ENCODE data around the gene CPHXL. TPM values are rescaled to one million over a fixed set of nuclear protein-coding genes. Genes with fewer than 3 reads are reported as not detected.
A peak's percentile ranks its signal among the peaks of the same experiment; 100 is the strongest.

CPHXL gene
- polyA plus RNA-seq, 1 of the 3 experiments (the other 2 are of a cell fraction): not detected

GRCh38 chr16:75697571-75697970 is 28.7 kb downstream of the CPHXL start:
- no peaks in the 10 kb centered on the region for H3K4me1 ChIP-seq (ENCODE audit: control insufficient read depth in 1 of 2, insufficient read depth in 2 of 2, low read depth in 1 of 2, low read length in 1 of 2)
- no peak overlapping the region for H3K9ac ChIP-seq
- H3F3A ChIP-seq (replicated peaks; ENCODE audit: insufficient read depth): no peaks in the 10 kb centered on the region
- no peak for DNase-seq
- TF ChIP-seq RCOR1 (IDR thresholded peaks at IDR 0.05; ENCODE audit: low read length) (no peak), EZH2phosphoT487 (IDR thresholded peaks at IDR 0.05; ENCODE audit: borderline replicate concordance, low read depth) (no peak), CHD2 (IDR thresholded peaks at IDR 0.05; ENCODE audit: low read length, partially characterized antibody) (no peak), GATA2 (CRISPR knock-in tag; IDR thresholded peaks at IDR 0.05) (no peak)
- POLR2A ChIA-PET: no interaction called here
- H3K27me3 ChIP-seq (ENCODE audit: insufficient read depth): no peaks in the 10 kb centered on the region
- H3K4me2 ChIP-seq: no peak overlapping the region
- H3K27ac ChIP-seq (ENCODE audit: low read depth in 2 of 2, low read length in 1 of 2): no peak overlapping the region
- H2AFZ ChIP-seq (ENCODE audit: low read depth): no peak overlapping the region
- no peaks in the 10 kb centered on the region for H3K9me3 ChIP-seq
- H3K9me2 ChIP-seq: no peaks in the 10 kb centered on the region
- no peak overlapping the region for H3K4me3 ChIP-seq (ENCODE audit: low read depth in 2 of 2, low read length in 1 of 2)
- WGBS (ENCODE audit: low lambda C conversion rate): 41% methylated on average over 5 of the region's 5 CpGs
- H4K20me1 ChIP-seq (ENCODE audit: insufficient read depth): no peaks in the 10 kb centered on the region
- H3K36me3 ChIP-seq (replicated peaks in 1 of 2; ENCODE audit: control insufficient read depth in 1 of 2, insufficient read depth in 2 of 2, low read length in 1 of 2): no peaks in the 10 kb centered on the region
- no peaks in the 10 kb centered on the region for H3K79me2 ChIP-seq (ENCODE audit: insufficient read depth)
- CTCF ChIA-PET: no interaction called here

- Histone ChIP-seq H3K27me3 (ENCODE audit: insufficient read depth) (no peaks in the 10 kb centered on the region), H3K27ac (ENCODE audit: low read depth in 2 of 2, low read length in 1 of 2) (no peak overlapping the region), H3K4me2 (no peak overlapping the region), H3K4me1 (ENCODE audit: control insufficient read depth in 1 of 2, insufficient read depth in 2 of 2, low read depth in 1 of 2, low read length in 1 of 2) (no peaks in the 10 kb centered on the region), H2AFZ (ENCODE audit: low read depth) (no peak overlapping the region), H3K36me3 (replicated peaks in 1 of 2; ENCODE audit: control insufficient read depth in 1 of 2, insufficient read depth in 2 of 2, low read length in 1 of 2) (no peaks in the 10 kb centered on the region), H3K9me3 (no peaks in the 10 kb centered on the region), H3K9me2 (no peaks in the 10 kb centered on the region), H3F3A (replicated peaks; ENCODE audit: insufficient read depth) (no peaks in the 10 kb centered on the region), H3K4me3 (ENCODE audit: low read depth in 2 of 2, low read length in 1 of 2) (no peak overlapping the region), H3K79me2 (ENCODE audit: insufficient read depth) (no peaks in the 10 kb centered on the region), H3K9ac (no peak overlapping the region), H4K20me1 (ENCODE audit: insufficient read depth) (no peaks in the 10 kb centered on the region)
- ChIA-PET POLR2A (no interaction called here), CTCF (interaction anchor here (0.7 to 1.4 kb wide), 2 partner anchors 68 to 652 kb away, joined by 3 to 4 read pairs; no protein-coding TSS in a partner anchor)
- DNase-seq: peak; percentile 35
- 56% methylated on average over 6 of the region's 6 CpGs for WGBS (ENCODE audit: low lambda C conversion rate)
- peak; percentile 35 for TF ChIP-seq CTCF (IDR thresholded peaks at IDR 0.05)
- no peak for TF ChIP-seq ELF1 (IDR thresholded peaks at IDR 0.05)
Measured at GRCh38 chr16:75695708-75696107, 30.6 kb downstream of the CPHXL start.

- POLR2A ChIA-PET: no interaction called here
- Histone ChIP-seq H2AFZ (ENCODE audit: low read depth) (no peak overlapping the region), H3K9ac (no peak overlapping the region), H3K27me3 (ENCODE audit: insufficient read depth) (no peaks in the 10 kb centered on the region), H3K4me3 (ENCODE audit: low read depth in 2 of 2, low read length in 1 of 2) (no peak overlapping the region), H3K36me3 (replicated peaks in 1 of 2; ENCODE audit: control insufficient read depth in 1 of 2, insufficient read depth in 2 of 2, low read length in 1 of 2) (no peaks in the 10 kb centered on the region), H3K79me2 (ENCODE audit: insufficient read depth) (no peaks in the 10 kb centered on the region), H3K9me3 (no peaks in the 10 kb centered on the region), H4K20me1 (ENCODE audit: insufficient read depth) (no peaks in the 10 kb centered on the region), H3K27ac (ENCODE audit: low read depth in 2 of 2, low read length in 1 of 2) (no peak overlapping the region), H3K9me2 (no peaks in the 10 kb centered on the region), H3F3A (replicated peaks; ENCODE audit: insufficient read depth) (no peaks in the 10 kb centered on the region), H3K4me2 (no peak overlapping the region), H3K4me1 (ENCODE audit: control insufficient read depth in 1 of 2, insufficient read depth in 2 of 2, low read depth in 1 of 2, low read length in 1 of 2) (no peaks in the 10 kb centered on the region)
- no peak for DNase-seq
- CTCF ChIA-PET: interaction anchor here (0.7 to 0.8 kb wide), 2 partner anchors 9 to 30 kb away, joined by 3 read pairs; no protein-coding TSS in a partner anchor
- no peak for TF ChIP-seq USF1 (IDR thresholded peaks at IDR 0.05; ENCODE audit: borderline replicate concordance, low read depth)
- TF ChIP-seq IRF3 (IDR thresholded peaks at IDR 0.05; ENCODE audit: low read depth, low read length): no peak
- no peak for TF ChIP-seq TAF1 (IDR thresholded peaks at IDR 0.05; ENCODE audit: borderline replicate concordance, low read depth, low read length)
- no peak for TF ChIP-seq NRF1 (IDR thresholded peaks at IDR 0.05; ENCODE audit: low read depth, low read length)
- no peak for TF ChIP-seq EP300 (IDR thresholded peaks at IDR 0.05; ENCODE audit: borderline replicate concordance in 1 of 2, low read depth in 1 of 2, low read length in 1 of 2)
- TF ChIP-seq RAD21 (IDR thresholded peaks at IDR 0.05; ENCODE audit: low read length): no peak
- no peak for TF ChIP-seq TCF12 (IDR thresholded peaks at IDR 0.05)
- no peak for TF ChIP-seq GATA2 (CRISPR knock-in tag; IDR thresholded peaks at IDR 0.05)
- no peak for TF ChIP-seq REST (IDR thresholded peaks at IDR 0.05; ENCODE audit: low read depth, low read length)
- TF ChIP-seq TEAD4 (IDR thresholded peaks at IDR 0.05; ENCODE audit: borderline replicate concordance, insufficient read depth): no peak
- TF ChIP-seq CHD2 (IDR thresholded peaks at IDR 0.05; ENCODE audit: low read length, partially characterized antibody): no peak
Measured at GRCh38 chr16:75687361-75687760, 38.9 kb downstream of the CPHXL start.

Measured in SK-N-SH (cell line).